Ramos (cell line): ENCODE measurements around the gene ASCC1.

Experiments
- in situ Hi-C: fragments of 300-500 bp; cut with MboI; formaldehyde crosslinking; loops from one replicate; pipeline ENCODE4 v1.14.3; 2022; ENCODE audit warnings: low sequenced_read_pairs; ENCODE audit not compliant: unreplicated experiment

Gene ASCC1

DNA sequence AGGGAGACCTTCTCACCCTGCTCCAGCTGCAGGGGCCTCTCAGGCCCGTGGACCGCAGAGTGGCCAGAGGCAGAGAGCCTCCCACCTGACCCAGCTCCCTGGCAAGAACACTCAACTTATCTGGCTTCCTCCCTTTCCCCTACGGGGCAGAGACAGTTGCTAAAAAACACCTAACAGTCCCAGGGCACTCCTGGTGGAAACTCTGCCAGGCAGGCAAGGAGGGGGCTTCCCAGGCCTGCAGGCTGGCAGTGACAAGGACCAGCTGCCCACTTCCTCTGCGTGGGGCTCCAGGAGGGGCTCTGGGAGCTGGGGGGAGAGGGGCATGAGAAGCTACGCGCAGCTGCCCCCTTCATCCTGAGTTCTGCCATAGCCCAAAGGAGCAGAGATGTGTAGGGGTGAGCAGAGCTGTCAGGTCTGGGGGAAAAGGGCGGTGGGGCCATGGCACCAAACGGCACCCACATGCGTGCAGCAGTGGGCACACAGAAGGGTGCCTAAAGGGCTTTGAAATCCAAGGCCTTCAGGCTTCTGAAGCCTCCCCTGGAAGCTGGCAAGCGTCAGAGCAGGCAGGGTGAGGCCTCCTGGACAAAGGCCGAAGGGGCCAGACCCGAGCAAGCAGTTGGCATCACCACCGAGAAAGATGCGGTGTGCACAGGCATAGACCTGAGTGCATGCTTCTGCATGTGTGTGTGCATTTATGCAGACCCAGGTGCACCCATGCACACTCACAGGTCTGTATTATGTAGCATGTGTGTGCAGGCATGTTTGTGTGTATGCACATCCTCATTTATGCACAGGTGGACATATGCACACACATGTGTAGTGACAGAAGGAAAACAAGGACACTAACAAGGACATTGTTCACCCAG lies 142.1 kb downstream of the ASCC1 start:
- in situ Hi-C loops = no loop called here

DNA sequence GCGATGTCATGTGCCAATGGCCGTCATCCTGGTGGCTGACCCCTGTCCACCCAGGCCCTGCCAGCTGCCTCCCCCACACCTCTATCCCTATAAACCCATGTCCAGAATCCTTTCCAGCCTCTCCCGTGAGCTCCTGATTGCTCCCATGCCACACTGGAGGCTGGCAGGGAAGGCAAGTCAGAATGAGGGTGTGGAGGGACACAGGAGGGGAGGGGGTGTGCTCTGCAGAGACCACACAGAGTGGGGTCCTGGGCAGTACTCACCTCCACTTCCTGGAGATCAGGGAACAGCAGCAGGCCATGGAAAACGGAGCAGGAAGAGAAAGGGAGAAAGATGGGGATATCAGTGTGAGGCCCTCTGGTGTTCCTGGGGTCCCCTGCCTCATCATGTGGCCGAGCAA lies 143.4 kb downstream of the ASCC1 start:
- in situ Hi-C loops = no loop called here

DNA sequence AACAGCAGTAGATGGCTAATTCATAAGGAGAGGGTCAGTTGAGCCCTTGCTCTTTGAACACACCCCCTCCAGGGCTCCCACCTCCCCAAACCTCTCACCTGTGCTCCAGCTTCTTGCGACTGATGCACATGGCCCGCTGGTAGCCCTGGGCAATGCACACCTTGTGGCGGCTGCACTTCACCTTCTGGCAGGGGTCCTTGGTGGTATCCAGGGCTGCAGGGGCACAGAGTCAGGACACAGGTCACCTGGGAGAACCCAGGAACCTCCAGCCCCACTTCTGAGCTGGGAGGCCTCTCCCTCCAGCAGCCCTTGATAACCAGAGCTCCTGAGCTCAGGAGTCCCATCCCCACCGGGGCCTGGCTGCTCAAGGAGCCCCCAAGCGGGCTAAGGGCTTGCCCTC lies 144.0 kb downstream of the ASCC1 start:
- in situ Hi-C loops = no loop called here

DNA sequence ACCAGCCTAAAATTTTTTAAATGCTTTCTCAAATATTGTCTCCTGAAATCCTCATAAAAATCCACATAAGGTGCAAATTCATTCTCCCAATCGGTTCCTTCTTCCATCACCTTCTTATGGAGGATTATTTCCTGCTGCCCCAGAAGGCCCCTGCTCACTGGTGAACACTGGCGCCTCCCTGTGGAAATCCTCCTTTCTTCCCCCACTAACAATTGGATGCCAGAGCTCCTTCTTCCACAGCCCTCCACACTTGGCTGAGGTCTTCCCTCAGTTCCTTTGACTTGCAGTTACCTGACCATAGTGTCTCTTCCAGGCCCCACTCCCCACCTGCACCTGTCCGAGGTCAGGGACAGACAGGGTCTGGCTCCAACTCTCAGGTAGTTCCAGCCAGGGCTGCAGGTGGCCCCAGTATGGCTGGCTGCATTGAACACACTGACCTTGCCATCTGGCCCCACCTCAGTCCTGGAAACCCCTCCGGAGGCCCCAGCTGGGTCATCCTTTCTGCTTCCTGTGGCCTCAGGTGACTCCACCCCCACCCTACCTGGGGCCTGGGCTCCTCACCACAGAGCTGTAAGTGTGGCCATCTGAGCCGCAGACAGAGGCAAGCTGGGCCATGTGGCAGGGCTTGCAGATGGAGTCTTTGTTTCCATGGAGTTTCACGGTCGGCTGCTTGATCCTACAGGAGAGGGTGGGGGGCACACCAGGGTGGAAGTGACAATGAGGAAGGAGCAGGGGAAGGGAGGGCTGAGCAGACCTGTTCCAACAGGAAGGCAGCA lies 146.1 kb downstream of the ASCC1 start:
- in situ Hi-C loops = no loop called here

DNA sequence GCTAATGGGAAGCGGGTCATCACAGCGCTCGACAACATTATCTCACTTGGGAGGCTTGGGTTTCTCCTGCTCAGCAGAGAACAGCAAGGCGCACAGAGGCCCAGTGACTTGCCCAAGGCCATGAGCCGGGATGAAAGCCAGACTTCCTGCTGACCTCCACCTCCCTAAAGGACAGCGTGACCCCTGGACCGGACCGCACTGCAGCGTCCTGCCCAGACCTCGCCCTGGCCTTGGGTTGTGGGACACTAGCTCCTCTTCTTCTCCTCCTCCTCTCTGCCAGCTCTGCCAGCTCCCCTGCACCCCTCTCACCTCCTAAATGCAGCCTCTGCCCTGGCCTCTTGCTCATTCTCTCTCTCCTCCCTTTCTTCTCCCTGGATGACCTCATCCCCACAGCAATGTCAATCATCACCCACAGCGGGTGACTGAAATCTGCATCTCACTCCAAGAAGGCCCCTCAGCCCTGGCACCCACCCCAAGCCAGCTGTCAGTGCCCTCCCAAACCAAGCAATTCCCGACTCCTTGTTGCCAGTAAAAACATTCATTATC lies 147.1 kb downstream of the ASCC1 start:
- in situ Hi-C loops = no loop called here

DNA sequence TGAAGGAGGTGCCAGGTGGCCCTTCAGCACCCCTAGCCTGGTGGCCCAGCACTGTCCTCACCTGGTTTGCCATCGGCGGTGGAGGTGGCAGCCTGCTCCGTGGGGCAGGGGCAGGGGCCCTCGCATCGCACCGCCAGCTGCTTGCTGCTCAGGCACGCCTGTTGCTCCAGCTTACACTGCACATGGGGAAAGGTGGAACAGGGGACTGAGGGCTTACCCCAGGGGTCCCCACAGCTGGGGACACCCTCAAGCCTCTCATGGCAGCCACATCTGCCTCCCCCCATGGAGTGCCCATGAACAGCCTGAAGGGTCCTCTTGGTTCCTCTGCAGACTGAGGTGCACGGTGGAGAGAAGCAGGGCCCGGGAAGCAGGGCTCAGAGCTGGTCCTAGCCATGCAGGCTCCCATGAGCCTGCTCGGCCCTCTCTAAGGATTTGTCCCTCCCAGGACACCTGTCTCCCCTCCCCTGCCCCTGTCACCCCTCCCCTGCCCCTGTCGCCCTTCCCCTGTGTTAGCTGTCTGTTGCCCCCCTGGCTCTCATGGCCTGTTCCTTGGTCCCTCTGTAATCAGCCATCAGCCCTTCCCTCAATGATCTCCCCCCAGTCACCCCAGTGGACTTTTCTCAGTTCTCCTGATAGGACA lies 147.8 kb downstream of the ASCC1 start:
- in situ Hi-C loops = no loop called here

DNA sequence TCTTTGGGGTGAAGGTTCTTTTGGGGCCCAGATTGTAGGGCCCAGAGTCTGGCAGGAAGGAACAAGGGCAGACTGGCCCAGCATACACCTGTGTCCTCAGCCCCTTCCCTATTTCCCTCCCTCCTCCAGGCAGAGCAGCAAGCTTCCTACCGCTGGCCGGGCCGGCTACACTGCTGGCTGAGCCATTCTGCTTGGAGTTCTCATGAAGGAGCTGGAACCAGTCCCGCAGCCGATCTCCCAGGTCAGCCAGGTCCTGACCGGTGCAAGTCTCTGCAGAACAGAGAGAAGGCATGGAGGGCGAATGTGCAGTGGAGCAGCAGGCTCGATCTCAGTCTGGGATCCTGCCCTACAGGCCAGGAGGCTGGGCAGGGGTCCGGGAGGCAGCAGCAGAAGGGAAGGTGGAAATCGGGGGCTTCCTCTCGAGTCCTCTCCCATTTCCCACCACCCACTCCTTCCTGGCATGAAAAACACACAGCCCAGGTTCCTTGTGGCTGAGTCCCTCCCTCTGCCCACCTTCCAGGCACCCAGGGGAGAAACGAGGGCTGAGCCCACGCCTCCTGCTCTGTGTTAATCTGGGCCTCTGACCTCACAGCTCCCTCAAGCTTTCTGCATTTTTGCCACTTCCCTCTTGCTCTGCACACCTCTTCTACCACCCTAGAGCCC lies 148.5 kb downstream of the ASCC1 start:
- in situ Hi-C loops = no loop called here

DNA sequence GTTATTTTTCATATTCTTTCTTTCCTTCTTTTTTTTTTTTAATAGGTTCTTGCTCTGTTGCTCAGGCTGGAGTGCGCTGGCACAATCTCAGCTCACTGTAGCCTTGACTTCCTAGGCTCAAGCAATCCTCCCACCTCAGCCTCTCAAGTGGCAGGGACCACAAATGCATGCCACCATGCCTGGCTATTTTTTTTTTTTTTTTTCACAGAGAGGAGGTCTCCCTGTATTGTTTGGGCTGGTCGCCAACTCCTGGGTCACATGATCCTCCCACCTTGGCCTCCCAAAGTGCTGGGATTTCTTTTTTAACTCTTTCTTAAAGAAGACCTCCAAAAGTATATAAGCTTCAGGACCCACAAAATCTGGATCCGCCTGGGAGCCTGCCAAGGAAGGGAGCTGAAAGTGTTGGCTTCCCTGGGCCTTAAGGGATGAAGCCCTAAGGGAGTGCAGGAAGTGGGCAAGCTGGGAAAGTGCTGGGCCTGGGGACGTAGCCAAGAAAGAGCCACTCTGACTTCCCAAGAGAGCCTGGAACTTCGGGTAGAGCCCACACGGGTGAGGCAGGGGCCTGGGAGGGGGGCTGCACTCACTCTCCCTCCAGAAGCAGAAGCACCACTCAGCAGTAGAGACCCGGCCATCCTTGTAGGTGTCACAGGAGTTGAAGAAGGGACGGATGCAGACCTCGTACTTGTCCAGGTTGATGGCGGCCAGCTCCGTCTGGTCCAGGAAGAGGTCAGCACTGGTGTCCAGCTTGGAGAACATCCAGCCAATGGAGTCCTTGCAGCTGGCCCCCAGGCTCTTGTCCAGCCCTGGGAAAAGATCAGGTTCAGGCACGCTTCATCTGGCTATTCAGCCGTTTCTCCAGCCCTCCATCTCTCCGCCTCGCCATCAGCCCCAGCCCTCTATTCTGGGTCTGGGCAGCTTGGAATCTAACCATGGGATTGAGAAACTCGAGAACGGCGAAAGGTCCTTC lies 149.5 kb downstream of the ASCC1 start:
- in situ Hi-C loops = no loop called here

DNA sequence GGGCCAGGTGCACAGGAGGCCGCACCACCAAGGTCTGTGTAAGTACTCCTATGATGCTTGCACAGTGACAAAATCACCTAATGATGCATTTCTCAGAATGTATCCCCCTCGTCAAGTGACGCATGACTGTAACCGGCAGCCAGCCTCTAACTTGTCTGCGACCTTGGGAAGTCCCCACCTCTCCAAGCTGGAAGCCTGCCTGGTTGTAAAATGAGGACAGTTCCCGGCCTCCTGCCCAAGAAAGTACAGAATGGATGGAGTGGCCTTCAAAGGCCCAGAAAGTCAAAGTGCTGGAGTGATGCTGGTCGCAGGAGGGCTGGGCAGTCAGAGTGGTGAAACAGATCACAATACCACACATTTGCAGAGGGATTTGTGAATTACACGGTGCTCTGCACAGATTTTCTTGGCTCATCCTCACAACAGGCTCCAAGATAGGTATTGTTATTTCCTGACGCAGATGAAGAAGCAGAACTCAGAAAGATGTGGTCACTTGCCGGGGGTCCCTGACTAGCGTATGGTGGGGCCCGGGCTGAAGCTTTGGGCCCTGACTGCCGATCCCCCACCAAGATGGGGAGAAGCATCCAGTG lies 150.5 kb downstream of the ASCC1 start:
- in situ Hi-C loops = no loop called here

DNA sequence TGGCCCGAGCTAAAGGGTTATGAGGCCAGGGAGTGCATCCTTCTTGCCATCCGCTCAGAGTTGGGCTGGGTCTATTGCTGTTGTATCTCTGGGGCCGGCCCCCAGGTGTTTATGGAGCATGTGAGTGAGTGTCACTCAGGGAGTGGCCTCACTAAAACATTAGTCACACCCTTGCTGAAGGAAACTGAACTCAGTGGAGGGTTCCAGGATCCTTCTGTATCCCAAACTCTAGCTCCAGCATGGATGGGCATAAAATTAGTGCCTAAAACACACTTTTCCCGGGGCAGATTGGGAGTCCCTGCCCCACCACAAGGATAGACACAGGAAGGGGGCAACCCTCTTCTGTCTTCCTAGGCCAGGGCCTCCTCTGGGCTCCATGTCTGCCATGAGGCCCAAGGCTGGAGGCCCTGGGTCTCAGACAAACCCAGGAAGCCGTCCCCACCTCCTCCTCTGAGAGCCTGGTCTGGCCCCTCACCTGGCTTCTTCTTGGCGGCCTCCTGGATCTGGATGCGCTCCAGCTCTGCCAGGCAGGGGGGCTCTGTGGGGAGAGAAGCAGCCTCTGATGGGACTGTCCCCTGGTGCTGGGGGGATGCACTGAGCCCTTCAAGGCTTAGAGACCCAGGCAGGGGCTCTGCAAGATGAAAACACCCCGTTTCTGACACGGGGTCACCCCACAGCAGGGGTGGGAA lies 152.2 kb downstream of the ASCC1 start:
- in situ Hi-C loops = no loop called here

DNA sequence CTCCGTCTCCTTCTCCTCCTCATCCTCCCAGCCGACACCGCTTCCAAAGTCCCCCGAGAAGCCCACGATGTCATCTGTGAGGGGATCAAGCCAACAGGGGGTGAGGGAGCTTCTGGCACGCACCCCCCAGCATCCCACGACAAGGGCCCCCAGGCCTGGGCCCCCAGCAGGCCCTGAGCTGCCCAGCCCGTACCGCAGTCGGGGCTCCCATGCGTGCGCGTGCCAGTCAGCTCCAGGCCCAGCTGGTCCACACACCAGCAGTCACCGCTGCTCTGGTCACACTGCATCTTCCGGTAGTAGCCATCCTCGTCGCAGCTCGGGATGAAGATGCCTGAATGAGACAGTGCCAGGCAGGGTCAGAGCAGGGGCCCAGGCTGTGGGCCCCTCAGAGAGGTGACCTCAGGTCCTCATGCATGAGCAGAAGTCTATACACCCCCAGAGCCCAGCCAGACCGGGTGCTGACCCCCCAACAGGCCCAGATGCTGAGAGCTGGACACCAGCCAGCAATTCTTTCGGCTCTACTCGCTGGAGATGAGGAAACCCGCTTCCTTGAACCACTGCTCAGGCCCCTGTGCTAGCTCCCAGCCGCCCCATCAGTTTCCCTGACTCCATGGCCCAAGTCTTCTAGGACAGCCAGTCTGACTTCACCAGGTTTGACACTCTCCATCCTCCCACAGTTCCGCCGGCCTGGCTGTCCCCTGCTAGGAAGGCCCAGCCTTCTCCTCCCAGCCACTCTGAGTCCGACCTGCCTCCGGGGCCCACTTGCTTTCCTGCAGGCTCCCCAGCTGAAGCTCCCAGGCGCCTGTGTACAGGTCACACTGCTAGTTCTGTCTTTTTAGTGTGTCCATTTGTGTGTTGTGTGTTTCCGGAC lies 153.0 kb downstream of the ASCC1 start:
- in situ Hi-C loops = no loop called here

DNA sequence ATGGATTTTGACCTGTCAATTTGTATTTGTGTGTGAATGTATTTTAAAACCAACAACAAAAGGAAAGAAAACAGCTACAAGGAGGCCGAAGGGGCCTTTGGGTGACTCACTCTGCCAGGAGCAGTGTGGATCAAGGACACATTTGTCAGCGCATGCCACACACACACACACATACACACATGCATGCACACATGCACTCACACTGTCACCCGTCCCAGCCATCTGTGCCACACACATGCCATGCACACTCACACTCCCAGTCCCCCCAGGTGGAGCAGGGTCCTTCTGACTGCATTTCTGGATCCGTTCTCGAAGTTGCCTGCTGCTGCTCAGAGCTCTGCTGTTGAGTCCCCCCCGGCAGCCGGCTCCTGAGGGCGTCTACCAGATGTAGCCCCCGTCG lies 153.7 kb downstream of the ASCC1 start:
- in situ Hi-C loops = no loop called here

DNA sequence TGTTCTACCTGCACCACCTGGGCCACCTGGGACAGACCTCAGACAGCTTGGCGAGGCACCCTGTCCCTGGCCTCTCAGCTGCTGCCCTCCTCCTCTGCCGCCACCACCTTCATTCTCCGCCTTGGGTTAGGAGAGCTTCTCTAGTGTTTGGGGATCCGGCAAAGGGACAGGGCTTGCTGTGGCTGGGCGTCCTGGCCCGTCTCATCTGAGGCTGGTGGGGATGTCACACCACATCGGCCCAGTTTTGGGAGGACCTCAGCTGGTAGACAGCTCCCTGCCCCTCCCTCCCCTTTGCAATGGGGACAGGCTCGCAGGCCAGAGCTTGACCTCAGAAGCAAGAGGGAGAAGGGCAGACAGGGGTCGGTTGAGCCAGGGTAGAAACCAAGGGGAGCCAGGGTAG lies 154.1 kb downstream of the ASCC1 start:
- in situ Hi-C loops = no loop called here

DNA sequence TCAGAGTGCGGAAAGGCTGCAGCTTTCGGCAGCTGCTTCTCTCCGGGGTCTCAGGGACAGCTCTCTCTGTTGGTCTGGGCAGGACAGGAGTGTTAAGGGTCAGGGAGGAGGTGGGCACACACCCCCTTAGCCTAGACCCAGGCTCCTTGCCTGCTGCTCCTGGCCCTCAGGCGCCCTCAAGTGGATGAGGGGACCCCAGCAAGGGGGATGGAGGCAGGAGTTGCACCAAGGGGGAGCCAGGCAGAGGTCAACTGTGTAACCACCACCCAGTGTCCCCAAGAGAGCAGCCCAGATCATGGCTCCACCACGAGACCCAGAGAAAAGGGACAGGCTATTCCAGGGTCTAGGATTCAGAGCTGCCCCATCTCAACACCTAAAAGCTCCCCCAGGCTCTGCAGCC lies 154.6 kb downstream of the ASCC1 start:
- in situ Hi-C loops = no loop called here

DNA sequence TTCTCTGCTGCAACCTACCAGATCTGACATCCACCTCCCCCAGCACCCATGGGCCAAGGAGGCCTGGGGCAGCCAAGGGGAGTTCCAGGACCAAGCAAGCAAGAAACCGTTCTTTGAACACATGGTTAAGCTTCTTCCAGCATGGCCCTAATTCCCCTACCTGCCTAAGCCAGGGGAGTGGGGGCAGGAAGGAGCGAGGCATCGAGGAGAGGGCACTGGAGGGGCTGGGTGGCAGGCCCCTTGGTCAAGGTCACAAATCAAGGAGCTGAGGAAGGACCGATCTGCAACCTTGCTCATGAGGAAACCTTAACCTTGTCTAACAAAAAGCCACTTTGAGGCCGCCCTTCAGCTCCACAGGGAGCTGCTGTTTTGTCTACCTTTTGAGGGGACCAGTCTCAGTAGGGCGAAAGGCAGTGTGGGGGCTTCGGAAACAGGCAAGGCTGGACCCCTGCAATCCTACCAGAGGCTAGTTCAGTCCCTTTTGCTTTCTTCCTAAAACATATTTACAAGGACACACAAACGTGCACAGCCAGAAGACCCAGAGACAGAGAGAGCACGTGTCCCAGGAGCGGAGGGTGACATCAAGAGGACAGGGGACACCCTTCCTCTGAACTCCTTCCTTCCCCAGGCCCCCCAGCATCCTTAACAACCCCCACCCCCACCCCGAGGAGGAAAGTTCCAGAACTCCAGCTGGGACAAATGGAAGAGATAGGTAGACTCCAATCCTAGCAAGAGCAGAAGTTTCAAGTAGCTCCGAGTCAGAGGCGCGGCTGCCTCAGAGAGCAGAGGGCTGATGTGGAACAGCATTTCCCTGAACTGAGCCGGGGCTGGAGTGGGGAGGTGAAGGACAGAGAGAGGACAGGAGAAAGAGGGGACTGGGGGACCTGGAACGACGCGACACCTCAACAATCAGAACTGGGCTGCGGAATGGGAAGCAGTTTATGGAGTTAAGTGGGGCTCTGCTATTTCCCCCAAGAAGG lies 155.9 kb downstream of the ASCC1 start:
- in situ Hi-C loops = no loop called here
